ENCODE data around the gene COL8A2.

- TF ChIP-seq CTCF (IDR thresholded peaks at IDR 0.05): no peak
- no peak for TF ChIP-seq POLR2A (IDR thresholded peaks at IDR 0.05)
Observed at GRCh38 chr1:36126005-36126716, 1.1 kb upstream of the COL8A2 start.
